Muscle of back (tissue), 11 donors: ENCODE measurements around the gene IFIH1. TPM values are rescaled to one million over a fixed set of nuclear protein-coding genes. Genes with fewer than 3 reads are reported as not detected.
A peak's percentile ranks its signal among the peaks of the same experiment; 100 is the strongest.

ENCODE experiments used
- DNase-seq, 3 donors: peaks; one replicate each; pipeline versions ENCODE4 v3.0.0 to v3.0.0-alpha.2; 2013
- polyA plus RNA-seq, 10 donors: library from polyadenylated mRNA; unstranded; fragments of 120-200 nt; gene quantifications; one replicate each; pipeline ENCODE4 v1.2.1, GENCODE V29; 2013; ENCODE audit not compliant: insufficient read length in 10 of 10

The IFIH1 gene
- polyA plus RNA-seq, 10 donors = 2.2 to 4.3 (median 3.1) TPM

DNA sequence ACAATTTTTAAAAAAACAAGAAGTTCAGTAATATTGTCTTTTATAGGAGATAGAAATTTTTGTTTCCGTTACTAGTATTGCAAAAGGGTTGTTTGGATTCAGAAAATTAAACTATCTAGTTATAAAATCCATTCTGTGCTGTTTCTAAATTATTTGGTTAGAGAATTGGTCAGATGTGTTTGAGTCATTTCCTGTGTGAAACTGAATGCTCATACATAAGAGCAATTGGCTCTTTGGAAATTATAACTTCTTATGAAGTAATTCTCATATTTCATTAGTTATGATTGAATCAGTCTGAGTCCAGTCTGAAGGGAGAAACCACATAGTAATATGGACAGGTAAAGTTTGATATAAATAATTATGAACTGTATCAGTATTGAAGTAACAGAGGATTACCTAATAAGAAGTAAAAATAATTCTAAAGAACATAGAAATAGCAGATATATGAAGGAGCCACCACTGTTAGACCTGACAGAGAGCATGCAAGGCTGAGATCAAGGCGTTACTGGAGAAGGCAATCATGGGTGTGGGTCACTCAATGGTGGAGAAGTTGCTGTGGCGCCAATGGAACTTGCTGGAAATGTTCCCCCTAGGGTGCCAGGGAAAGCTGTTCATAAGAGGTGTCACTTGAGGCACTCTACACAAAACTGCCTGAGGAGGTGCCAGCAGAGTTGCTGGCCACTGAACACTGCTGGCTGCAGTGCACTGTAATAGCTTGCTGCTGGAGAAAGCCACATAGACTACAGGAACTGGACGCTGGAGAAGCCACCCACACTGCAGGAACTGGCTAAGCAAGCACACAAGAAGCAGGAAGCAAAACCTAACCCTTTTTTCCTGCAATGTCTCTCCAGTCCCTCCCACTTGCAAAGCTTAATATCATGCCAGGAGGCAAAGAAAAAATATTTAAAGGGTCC, 57.2 kb downstream of the IFIH1 start:
- DNase-seq = peak in 2 of 3 donors; percentile 55 to 72

DNA sequence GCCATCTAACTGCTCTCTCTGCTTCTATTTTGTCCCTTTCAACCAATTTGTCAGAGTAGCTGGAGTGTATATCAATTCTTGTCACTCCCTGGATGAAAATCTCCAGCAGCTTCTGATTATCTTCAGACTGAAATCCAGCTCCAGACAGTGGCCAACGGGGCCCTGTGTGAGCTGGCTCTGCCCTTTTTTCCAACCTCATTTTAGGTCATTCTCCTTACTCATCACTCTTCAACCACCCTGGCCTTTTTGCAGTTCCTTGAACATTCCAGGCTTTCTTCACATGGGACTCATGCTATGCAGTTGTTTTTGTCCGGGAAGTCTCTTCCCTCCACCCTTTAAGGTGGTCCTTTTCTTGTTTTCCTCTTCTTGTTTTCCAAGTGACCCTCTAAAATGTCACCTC, 59.8 kb downstream of the IFIH1 start:
- DNase-seq = no peak

DNA sequence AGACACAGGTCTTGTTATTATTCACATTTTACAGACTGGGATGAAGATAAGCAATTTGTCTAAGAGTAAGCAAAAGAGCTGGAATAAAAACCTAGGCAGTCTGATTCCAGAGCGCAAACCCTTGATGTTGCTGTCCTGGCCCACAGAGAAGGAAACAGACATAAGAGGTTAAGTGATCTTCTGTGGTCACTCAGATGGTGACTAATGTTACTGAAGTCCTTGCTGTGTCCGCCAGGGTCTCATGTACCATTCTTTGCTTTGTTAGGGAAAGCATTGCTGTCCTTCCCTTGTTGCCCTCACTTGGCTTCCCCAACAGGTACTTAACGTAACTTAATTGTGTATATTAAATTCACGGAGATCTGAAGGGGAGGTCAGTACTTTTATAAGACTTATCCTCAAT, 60.3 kb downstream of the IFIH1 start:
- no peak for DNase-seq

DNA sequence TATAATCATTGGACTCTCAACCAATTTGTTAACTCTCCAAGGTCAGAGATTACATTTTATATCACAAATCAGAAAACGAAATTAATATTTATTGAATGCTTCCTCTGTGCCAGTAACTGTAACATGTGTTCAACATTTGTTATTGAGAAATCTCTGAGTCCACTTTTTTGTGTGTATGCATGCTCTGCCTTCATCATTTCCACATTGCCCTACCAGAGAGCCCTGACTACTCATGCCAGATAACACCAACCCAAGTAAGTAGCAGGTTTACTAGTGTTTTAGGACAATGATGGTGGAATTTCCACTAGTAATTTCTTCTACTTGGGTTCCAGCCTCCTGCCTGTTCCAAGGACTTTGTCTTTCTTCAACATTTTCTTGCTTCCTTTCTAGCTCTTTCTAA, 61.1 kb downstream of the IFIH1 start:
- no peak for DNase-seq

DNA sequence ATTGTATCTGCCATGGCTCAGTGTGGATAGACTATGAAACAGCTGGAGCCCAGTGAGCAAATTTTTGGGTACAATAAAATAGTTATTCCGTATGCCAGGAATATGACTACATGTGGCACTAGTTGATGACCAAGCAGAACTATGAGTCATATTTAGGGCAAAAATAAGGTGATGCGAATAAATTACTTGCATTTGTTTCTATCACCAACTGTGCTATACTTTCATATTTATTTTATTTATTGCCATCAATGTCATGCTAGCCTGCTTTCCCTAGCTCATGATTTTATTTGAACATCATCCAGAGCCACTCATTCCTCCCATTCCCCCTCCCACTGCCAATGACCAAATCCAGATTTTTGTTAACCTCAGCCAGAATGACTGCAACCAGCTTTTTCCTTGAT, 61.9 kb downstream of the IFIH1 start:
- DNase-seq = peak in 1 of 3 donors; percentile 50

DNA sequence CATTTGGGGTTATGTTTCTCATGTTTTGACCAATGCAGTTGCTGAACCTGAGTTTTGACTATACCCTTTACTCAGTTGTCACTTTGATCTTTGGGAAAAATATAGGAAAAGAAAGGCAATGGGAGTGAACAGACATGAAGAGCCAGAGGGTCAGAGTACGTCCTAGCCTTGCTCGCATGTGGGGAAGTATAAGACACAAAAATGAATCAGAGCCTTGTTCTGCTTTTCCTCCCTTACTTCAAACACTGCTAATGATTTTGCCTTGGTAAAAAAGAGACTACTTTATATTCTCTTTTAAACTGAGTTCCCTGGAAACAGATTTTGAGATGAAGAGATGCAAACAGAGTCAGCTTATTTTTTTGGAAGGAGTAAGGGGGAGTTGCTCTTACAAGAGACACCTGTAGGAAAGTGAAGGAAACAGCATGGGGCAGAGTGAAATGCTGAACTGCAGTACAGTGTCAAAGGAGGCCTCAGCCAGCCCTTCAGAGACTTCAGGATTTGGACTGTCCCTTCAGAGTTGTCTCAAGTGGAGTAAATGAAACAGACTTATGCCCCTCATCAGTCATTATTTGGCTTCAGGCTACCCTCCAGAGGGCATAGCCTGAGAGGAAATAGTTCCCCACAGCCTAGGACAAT, 64.1 kb downstream of the IFIH1 start:
- no peak for DNase-seq

DNA sequence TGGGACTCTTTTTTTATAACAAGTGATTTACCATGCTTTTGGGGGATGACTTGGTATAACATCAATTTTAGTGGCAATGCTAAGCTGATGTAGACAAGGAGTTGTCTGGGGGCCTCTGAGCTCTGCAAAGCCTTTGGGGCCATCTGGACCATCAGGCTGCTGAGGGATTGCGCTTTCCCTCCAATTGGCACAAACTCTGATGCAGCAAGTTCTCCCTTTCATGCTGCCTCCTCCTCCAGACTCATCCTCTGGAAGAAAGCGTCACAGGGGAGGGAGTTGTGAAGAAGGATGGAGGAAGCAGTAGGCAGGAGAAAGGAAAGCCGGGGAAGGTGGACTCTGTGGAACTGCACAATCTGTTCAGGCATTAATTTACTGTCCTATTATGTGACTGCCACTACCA, 65.0 kb downstream of the IFIH1 start:
- DNase-seq = no peak

DNA sequence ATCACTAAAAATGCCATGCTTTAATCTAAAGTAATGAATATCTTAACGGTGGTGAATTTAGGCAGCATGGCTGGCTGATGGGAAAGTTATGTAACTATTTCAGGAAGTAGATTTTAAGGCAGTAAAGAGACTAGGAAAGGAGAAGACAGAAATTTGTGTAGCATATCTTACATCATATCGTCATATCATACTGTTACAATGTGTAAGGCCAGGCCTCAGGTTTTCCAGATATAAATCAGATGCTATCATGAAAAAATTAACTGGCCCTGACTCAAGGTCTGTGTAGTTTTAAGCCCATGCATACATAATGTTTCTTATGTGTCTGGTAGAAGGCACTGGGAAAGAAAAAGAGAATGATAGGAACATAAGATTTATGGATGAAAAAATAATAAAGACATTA, 66.3 kb downstream of the IFIH1 start:
- DNase-seq = no peak

DNA sequence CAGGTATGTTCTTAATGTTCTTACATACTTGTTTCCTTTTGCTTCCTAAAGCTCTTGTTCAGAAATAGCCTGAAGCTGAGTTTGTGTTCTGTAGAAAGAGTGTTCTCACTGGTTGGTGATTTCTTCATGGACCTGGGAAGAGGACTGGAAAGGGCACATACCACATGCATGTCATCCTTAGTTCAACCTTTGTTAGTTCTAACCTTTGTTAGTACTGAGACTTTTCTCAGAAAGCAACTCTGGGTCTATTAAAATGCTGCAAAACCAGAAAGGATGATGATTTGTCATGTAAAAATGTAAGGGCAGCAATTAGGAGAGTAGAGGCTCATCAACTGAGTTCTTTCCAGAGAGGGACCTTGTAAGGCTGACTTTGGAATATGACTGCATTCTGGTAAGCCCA, 72.7 kb downstream of the IFIH1 start:
- DNase-seq = peak in 1 of 3 donors; percentile 68

DNA sequence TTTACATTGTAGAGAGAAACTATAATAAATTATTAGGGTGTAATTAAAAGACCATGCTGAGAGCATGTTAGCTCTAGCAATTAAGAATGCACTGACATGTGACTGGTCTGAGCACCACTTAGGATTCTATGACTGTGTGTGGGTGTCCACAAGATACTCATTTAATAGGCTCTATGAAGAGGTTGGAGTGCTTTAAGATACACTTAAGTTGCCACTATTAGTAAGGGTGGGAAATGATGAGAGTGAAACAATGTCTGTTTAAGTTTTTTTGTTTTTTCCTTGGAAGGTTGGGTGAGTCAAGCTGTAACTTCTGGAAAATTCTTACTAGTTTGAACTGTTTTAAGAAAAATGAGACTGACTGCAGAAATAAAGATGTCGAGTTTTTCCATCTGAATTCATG, 73.4 kb downstream of the IFIH1 start:
- peak in 1 of 3 donors; percentile 25 for DNase-seq

DNA sequence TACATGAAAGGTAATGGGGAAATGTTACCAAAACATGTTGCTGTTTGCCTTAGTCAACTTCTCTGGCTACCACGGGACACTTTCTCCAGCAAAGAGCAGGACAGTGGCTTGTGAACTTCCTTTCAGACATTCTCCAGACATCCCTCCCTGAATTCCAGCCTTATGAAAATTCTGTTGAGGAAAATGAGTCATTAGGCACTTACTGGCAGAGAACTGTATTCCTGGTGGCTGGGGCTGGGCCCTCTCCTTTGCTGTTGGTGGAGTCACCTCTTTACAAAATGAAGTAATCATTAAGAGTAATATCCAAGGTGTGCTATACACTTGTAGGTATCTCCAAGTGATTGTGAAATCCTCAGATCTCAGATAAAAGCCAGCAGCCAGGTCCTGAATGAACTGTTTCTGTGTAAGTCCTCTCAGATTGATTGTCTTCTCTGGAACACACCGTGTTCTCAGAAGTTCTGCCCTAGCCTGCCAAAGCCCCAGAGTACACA, 73.9 kb downstream of the IFIH1 start:
- DNase-seq = peak in 2 of 3 donors; percentile 40 to 87

DNA sequence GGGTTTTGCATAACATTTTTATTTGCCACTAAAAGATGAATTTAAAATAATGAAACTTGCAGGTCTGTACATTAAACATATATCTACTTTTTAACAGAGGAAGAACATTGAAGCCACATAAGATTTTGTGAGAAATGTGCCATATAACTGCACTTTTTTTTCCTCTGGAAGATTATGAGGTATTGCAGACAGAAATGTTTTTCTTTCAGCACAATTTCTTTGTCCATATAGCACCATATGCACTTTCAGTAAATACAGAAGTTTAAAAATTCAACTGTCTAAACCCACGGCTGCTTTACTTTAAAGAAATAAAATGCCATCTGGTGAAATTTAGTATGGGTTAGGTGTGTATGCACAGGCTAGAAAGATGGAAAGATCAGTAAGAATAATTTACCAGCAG, 74.8 kb downstream of the IFIH1 start:
- no peak for DNase-seq

DNA sequence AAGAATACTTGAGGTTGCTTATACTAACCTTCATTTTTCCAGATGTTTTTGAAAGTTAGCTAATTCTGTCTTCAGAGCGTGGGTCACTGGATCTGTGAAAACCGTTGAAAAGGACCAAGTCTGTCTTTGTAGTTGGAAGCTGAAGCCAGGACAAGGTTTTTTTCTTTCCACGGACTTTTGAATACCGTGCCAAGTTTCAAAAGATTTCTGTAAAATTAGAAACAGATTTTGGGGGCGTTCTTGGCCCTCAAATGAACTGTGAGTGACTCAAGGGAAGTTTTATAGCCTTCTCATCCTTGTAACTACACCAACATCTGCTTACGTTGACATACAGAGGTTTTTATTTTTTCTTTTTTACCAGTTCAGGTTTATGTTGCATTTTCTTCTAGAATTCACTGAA, 75.2 kb downstream of the IFIH1 start, which contains the start of gene FAP:
FAP (minus strand) TSS at position 152 of the 400 bp plus-strand sequence; CDS start at position 34, 118 bp downstream.
- peak; percentile 91 to 95 (median 94) for DNase-seq

DNA sequence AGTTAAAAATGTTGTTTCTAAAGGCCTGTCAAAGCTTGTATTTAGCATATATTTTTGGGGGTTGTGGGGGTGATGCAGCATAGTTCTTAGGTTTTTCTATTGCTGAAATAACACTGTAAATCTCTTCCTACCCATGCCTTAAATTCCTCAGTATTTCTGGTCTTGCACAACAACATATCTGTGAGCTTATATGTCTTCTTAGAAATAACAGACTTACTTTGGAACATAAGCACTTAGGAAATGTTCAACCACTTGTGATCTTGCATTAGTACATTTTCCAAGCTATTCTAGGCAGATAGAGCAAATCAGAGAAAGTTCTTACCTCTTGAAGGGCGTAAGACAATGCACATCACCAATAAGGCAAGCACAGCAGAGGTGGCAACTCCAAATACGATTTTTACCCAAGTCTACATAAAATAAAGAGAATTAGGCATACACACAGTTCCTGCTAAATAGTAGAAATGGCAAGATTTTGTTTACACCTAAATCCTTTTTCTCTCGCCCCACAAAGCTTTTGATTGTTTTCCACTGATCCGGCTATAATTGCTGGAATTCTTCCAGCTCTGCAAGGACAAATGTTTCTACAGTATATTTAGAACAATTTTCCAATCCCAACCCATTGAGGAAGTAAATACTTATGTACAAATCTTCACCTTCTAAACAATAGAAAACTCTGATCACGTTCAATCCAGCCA, 75.8 kb downstream of the IFIH1 start:
- peak in 2 of 3 donors; percentile 76 to 86 for DNase-seq

DNA sequence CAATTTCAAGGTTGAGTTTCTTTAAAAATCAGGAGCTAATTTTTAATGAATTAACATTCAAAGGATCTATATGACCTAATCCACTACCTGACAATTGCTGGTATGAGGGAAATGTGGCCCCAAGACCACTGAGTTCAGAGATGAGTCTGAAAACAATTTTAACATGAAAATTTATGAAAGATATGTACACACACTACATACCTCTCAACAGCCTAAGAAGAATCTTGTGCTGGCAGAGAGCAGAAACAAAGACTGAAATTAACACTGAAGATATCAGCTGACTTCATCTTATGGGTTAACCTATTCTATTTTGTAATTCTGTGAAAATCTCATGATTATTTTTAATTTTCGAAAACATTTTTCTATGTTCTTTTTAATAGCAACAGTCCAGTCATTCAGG, 76.9 kb downstream of the IFIH1 start:
- no peak for DNase-seq

DNA sequence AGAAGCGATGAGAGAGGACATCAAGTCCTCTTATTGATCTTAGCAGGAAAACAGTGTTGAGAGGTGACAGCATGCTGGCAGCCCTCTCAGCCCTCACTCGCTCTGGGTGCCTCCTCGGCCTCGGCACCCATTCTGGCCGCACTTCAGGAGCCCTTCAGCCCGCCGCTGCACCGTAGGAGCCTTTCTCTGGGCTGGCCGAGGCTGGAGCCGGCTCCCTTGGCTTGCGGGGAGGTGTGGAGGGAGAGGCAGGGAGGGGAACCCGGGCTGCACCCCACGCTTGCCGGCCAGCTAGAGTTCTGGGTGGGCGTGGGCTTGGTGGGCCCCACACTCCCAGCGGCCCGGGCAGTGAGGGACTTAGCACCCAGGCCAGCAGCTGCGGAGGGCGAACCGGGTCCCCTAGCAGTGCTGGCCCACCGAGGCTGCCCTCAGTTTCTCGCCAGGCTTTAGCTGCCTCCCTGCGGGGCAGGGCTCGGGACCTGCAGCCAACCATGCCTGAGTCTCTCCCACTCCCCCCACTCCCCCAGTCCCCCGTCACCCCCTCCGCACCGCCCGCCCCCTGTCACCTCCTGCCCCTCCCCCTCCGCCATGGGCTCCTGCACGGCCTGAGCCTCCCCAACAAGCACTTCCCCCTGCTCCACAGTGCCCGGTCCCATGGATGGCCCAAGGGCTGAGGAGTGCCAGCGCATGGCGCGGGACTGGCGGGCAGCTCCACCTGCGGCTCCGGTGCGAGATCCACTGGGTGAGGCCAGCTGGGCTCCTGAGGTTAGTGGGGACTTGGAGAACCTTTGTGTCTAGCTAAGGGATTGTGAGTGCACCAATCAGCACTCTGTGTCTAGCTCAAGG, 83.6 kb downstream of the IFIH1 start:
- DNase-seq = no peak

DNA sequence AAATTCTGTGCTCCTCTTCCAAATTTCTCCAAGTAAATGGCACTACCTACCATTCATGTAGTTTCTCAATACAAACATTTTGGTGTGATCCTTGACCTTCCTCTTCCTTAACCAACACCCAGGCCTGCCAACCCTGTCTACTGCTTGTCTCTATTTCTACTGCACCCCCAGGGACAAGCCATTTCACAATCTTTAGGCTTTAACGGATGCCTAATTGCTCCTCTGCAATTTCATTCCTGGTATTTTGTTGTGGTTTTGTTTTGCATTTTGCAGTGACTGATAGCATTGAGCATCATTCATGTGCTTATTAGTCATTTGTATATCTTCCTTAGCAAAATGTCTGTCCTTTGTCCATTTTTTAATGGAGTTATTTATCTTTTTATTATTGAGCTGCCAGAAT, 85.3 kb downstream of the IFIH1 start:
- DNase-seq = no peak

DNA sequence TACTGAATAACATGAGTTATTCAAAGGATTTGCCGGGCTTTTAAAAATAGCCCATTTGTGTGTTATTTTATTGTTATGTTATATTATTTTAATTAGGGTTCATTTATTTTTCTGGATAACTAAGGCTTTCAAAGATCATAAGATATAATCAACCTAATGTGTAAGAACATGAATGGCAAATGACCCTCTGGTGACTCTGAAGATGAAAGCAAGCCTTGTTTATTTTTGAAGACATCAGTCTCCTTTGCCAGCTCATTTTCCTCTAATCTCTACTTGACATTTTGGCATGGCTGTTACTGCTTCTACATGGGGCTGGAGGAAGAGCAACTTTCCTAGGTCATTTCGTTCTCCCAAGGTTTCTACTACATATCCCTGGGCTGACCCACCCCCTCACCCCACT, 85.8 kb downstream of the IFIH1 start:
- DNase-seq = no peak

DNA sequence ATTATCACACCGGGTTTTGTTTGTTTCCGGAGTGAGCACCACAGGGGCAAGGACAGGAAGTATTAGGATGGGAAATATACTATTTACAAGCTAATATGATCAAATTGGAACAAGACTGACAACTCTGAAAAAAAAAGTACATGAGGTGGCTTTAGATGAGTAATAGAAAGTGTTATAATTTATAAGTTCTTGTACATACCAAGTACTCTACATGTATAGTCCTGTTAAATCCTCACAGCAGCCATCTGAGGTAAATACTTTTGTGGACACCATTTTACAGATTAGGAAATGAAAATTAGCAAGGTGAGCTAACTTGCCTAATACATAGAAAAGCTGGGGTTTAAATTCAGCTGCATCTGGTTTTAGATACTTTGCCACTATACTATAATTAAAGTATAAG, 86.5 kb downstream of the IFIH1 start:
- DNase-seq = no peak

DNA sequence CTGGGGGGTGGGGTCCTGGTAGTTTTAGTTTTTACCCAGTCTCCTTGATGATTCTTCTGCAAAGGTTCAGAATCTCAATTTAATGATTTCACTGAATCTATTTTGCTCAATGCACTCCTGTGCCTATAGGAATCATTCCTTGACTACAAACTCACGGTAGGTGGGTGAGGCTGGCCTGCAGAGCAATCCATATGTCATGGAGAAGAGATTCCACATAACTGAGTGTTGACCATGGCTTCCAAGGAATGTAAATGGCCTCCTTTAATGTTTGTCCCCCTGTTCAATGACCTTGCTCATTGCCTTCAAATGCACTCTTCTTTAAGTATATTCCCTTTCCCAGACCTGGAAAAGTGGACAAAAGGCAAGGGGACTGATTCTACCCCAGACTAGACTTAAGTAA, 87.7 kb downstream of the IFIH1 start:
- DNase-seq = no peak

DNA sequence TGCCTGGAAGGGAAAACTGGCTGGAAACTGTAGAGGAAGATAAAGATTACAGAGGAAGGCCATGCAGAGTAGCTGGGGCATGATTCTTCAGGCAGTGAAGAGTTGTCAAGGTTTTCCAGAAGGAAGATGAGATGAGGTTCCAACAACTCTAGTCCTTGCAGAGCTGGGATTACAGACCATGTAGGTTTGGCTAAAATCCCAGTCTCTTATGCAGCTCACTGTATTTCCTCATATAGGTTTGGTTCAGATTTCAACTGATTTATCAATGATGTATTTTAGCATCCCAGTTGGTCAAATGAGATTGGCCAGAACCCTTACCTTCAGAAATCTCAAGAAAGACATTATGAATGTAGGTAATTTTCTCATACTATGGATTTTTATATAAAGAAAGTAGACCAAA, 91.6 kb downstream of the IFIH1 start:
- DNase-seq = no peak
